IMR-90 (cell line): ENCODE results near the gene CDH13. TPM values are rescaled to one million over a fixed set of nuclear protein-coding genes. Genes with fewer than 3 reads are reported as not detected.

ENCODE experiments used
- ATAC-seq: fragments of 200-7000 bp; cut with Tn5 transposase; 2 replicates; pipeline ENCODE4 v1.9.1; 2020; ENCODE audit warnings: low read depth, mild to moderate bottlenecking, moderate library complexity
- BruUV-seq: library from RNA; stranded (reverse); fragments of 400-500 nt; replicated peaks from 2 replicates; lab custom pipeline; 2021; lab: Mats Ljungman, UMichigan
- CTCF ChIA-PET: fragments of 300-600 bp; formaldehyde crosslinking; extraction: SDS; loops from one replicate; lab custom pipeline; 2021; ENCODE audit warnings: antibody characterized with exemption; lab: Yijun Ruan, JAX
- POLR2A ChIA-PET: fragments of 300-600 bp; sonication (Branson Sonifier 250); formaldehyde crosslinking; loops from one replicate; lab custom pipeline; 2022; ENCODE audit warnings: antibody characterized with exemption; ENCODE audit not compliant: unreplicated experiment; lab: Charles Lee
- DNase-seq: peaks from one replicate; pipeline ENCODE4 v3.0.0; 2013
- H2AFZ ChIP-seq: replicated peaks from 2 replicates; pipeline ENCODE3; 2013; ENCODE audit warnings: low read length, mild to moderate bottlenecking; ENCODE audit not compliant: poor library complexity
- H2AK5ac ChIP-seq: 2 replicates; pipeline ENCODE4 v1.6.1; 2013; ENCODE audit warnings: low read depth, low read length, inconsistent platforms
- H2AK9ac ChIP-seq: replicated peaks from 2 replicates; pipeline ENCODE3; 2013; ENCODE audit warnings: mild to moderate bottlenecking, low read depth, low read length, moderate library complexity; ENCODE audit not compliant: poor library complexity
- H2BK120ac ChIP-seq: 2 replicates; pipeline ENCODE4 v1.6.1; 2013; ENCODE audit warnings: low read depth, low read length, inconsistent platforms
- H2BK15ac ChIP-seq: 3 replicates; pipeline ENCODE4 v1.6.1; 2013; ENCODE audit warnings: low read depth, low read length, inconsistent platforms
- H2BK20ac ChIP-seq: 2 replicates; pipeline ENCODE4 v1.6.1; 2013; ENCODE audit warnings: low read depth, mild to moderate bottlenecking, inconsistent platforms, low read length, moderate library complexity
- H2BK5ac ChIP-seq: 2 replicates; pipeline ENCODE4 v1.6.1; 2013; ENCODE audit warnings: mild to moderate bottlenecking, low read depth, low read length, inconsistent platforms; ENCODE audit not compliant: poor library complexity, severe bottlenecking
- H3K14ac ChIP-seq: replicated peaks from 2 replicates; pipeline ENCODE4 v1.6.1; 2013; ENCODE audit warnings: low read depth, low read length, inconsistent platforms
- H3K18ac ChIP-seq: 2 replicates; pipeline ENCODE4 v1.6.1; 2013; ENCODE audit warnings: low read depth, low read length, control low read depth
- H3K23ac ChIP-seq: 2 replicates; pipeline ENCODE4 v1.6.1; 2013; ENCODE audit warnings: low read depth, low read length, inconsistent platforms
- H3K27ac ChIP-seq: 2 replicates; pipeline ENCODE4 v1.5.1; 2013; ENCODE audit warnings: mild to moderate bottlenecking, control low read depth, low read length; ENCODE audit not compliant: insufficient read depth
- H3K27me3 ChIP-seq: 2 replicates; pipeline ENCODE4 v1.6.1; 2013; ENCODE audit warnings: low read length; ENCODE audit not compliant: control insufficient read depth, insufficient read depth
- H3K36me3 ChIP-seq: 2 replicates; pipeline ENCODE4 v1.6.1; 2013; ENCODE audit warnings: low read length, mixed read lengths; ENCODE audit not compliant: control insufficient read depth, insufficient read depth
- H3K4ac ChIP-seq: 2 replicates; pipeline ENCODE4 v1.6.1; 2013; ENCODE audit warnings: low read depth, low read length, inconsistent platforms
- H3K4me1 ChIP-seq: 2 replicates; pipeline ENCODE4 v1.6.1; 2013; ENCODE audit warnings: low read length, mixed read lengths; ENCODE audit not compliant: control insufficient read depth, insufficient read depth
- H3K4me2 ChIP-seq: 2 replicates; pipeline ENCODE4 v1.6.1; 2013; ENCODE audit warnings: low read depth, mild to moderate bottlenecking, control low read depth, low read length, moderate library complexity
- H3K4me3 ChIP-seq: 2 replicates; pipeline ENCODE4 v1.5.1; 2013; ENCODE audit warnings: low read depth, mild to moderate bottlenecking, control low read depth, low read length, moderate library complexity; ENCODE audit not compliant: insufficient read depth
- H3K56ac ChIP-seq: 2 replicates; pipeline ENCODE4 v1.6.1; 2013; ENCODE audit warnings: low read length, inconsistent platforms; ENCODE audit not compliant: insufficient read depth; ENCODE audit errors: extremely low read depth
- H3K79me1 ChIP-seq, 2 experiments: 2 replicates each; pipeline ENCODE4 v1.6.1; 2013; ENCODE audit warnings: low read length in 2 of 2, inconsistent platforms in 1 of 2, low read depth in 1 of 2
- H3K9ac ChIP-seq: 2 replicates; pipeline ENCODE4 v1.6.1; 2013; ENCODE audit warnings: low read depth, low read length, control low read depth
- H3K9me1 ChIP-seq: 2 replicates; pipeline ENCODE4 v1.6.1; 2013; ENCODE audit warnings: low read length, inconsistent platforms; ENCODE audit not compliant: insufficient read depth
- H3K9me3 ChIP-seq: 2 replicates; pipeline ENCODE4 v1.6.1; 2013; ENCODE audit warnings: low read length; ENCODE audit not compliant: control insufficient read depth, insufficient read depth
- H4K20me1 ChIP-seq: 2 replicates; pipeline ENCODE4 v1.6.1; 2013; ENCODE audit warnings: low read length, inconsistent platforms; ENCODE audit not compliant: insufficient read depth
- H4K5ac ChIP-seq: 2 replicates; pipeline ENCODE4 v1.6.1; 2013; ENCODE audit warnings: mild to moderate bottlenecking, low read depth, low read length, control low read depth
- H4K8ac ChIP-seq, 2 experiments: 2 replicates each; pipeline ENCODE4 v1.6.1; 2013; ENCODE audit warnings: low read depth in 2 of 2, low read length in 2 of 2, control low read depth in 1 of 2, inconsistent platforms in 1 of 2
- H4K91ac ChIP-seq: 2 replicates; pipeline ENCODE4 v1.6.1; 2013; ENCODE audit warnings: low read depth, low read length, inconsistent platforms; ENCODE audit not compliant: insufficient read depth
- BHLHE40 ChIP-seq: fragments of 150-350 bp; IDR thresholded peaks from 2 replicates; pipeline ENCODE4 v1.6.1; 2016; ENCODE audit warnings: mild to moderate bottlenecking, low read depth, low read length
- CHD1 ChIP-seq: IDR thresholded peaks from 2 replicates; pipeline ENCODE4 v1.6.1; 2012; ENCODE audit warnings: low read depth, low read length, improper control_type of control experiment
- MAFK ChIP-seq: IDR thresholded peaks from 2 replicates; pipeline ENCODE4 v1.6.1; 2012; ENCODE audit warnings: low read depth, low read length, improper control_type of control experiment
- MAZ ChIP-seq: IDR thresholded peaks from 2 replicates; pipeline ENCODE4 v1.6.1; 2012; ENCODE audit warnings: low read depth, mild to moderate bottlenecking, low read length, improper control_type of control experiment, moderate library complexity, borderline replicate concordance
- MXI1 ChIP-seq: IDR thresholded peaks from 2 replicates; pipeline ENCODE4 v1.6.1; 2012; ENCODE audit warnings: low read depth, mild to moderate bottlenecking, low read length, moderate library complexity, borderline replicate concordance
- POLR2A ChIP-seq: IDR thresholded peaks from 2 replicates; pipeline ENCODE4 v1.6.1; 2012; ENCODE audit warnings: mild to moderate bottlenecking, low read depth, low read length
- RAD21 ChIP-seq: IDR thresholded peaks from 2 replicates; pipeline ENCODE4 v1.6.1; 2012; ENCODE audit warnings: low read length, improper control_type of control experiment
- RCOR1 ChIP-seq: IDR thresholded peaks from 2 replicates; pipeline ENCODE4 v1.6.1; 2012; ENCODE audit warnings: mild to moderate bottlenecking, low read length, improper control_type of control experiment; ENCODE audit not compliant: insufficient replicate concordance
- RFX5 ChIP-seq: IDR thresholded peaks from 2 replicates; pipeline ENCODE4 v1.8.0; 2012; ENCODE audit warnings: low read depth, mild to moderate bottlenecking, low read length, moderate library complexity
- SMC3 ChIP-seq: fragments of 150-350 bp; IDR thresholded peaks from 2 replicates; pipeline ENCODE4 v1.6.1; 2016; ENCODE audit warnings: low read depth, mild to moderate bottlenecking, antibody characterized with exemption, low read length, moderate library complexity
- WGBS, 2 experiments: methylation state at CpG; one replicate each; pipeline versions ENCODE4 v1.1.5 to v1.1.7; 2013; ENCODE audit warnings: missing lambda C conversion rate in 2 of 2; ENCODE audit not compliant: insufficient read length in 1 of 2; ENCODE audit errors: extremely low coverage in 2 of 2; 5-methylcytosine and 5-hydroxymethylcytosine counted together
- dilution Hi-C: fragments of 300-500 bp; cut with HindIII; formaldehyde crosslinking; loops from one replicate; pipeline ENCODE4 v1.14.3; 2018; ENCODE audit warnings: low sequenced_read_pairs; ENCODE audit not compliant: unreplicated experiment
- in situ Hi-C: fragments of 300-500 bp; cut with MboI; formaldehyde crosslinking; loops from 3 replicates; pipeline ENCODE4 v1.14.3; 2019; ENCODE audit warnings: low sequenced_read_pairs, inconsistent platforms, mixed read lengths
- intact Hi-C: fragments of 100-400 bp; cut with micrococcal nuclease; formaldehyde crosslinking; loops from 2 replicates; pipeline ENCODE4 v1.10.0; 2022
- polyA plus RNA-seq, 3 experiments: library from polyadenylated mRNA; depleted of rRNA; stranded (reverse); fragments of >200 nt; gene quantifications; 2 replicates each; pipeline ENCODE4 v1.2.3, GENCODE V29; 2012; ENCODE audit warnings: low replicate concordance in 1 of 3
- total RNA-seq: library from RNA; depleted of rRNA; stranded (reverse); fragments of >200 nt; gene quantifications from 2 replicates; pipeline ENCODE4 v1.2.3, GENCODE V29; 2012
- TF ChIP-seq, protein P1 (sequence below): fragments of 150-350 bp; IDR thresholded peaks from 2 replicates; pipeline ENCODE4 v1.6.1; 2016; ENCODE audit warnings: low read depth, mild to moderate bottlenecking, low read length, moderate library complexity, borderline replicate concordance
- TF ChIP-seq, protein P2 (sequence below): fragments of 150-350 bp; IDR thresholded peaks from 2 replicates; pipeline ENCODE4 v1.6.1; 2017; ENCODE audit warnings: mild to moderate bottlenecking, antibody characterized with exemption, low read length, low read depth

Gene CDH13
- total and polyA plus RNA-seq, 2 of the 4 experiments (the other 2 are of a cell fraction), result 61.6 to 74.7 TPM

DNA sequence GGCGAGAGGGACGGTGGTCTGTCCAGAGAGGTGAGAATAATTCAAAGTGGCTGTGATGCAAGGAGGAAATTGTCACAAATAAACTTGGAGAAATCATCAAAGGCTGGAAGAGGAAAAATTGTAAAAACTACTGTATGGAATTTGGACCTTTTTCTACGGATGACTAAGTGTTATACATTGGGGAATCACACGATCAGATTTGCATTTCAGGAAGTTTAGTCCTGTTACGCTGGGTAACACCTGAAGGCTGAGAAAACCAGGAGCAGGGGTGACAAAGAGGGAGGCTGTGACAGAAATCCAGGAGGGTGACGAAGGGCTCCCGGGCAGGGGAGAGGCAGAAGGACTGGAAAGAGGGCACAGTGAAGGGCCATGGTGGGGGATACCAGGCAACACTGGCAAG is 511.7 kb downstream of the CDH13 start:
- no peak overlapping the region for H3K9ac ChIP-seq
- no peak for DNase-seq
- H3K27ac ChIP-seq, result no peak overlapping the region
- H3K4me2 ChIP-seq, result no peak overlapping the region
- H2BK20ac ChIP-seq, result no peak overlapping the region
- 0 out of 2 replicates have a peak overlapping the region, but pooled peaks have one; percentile 34 for H3K23ac ChIP-seq
- peak overlapping the region; percentile 30; the same call in 1 of the 2 replicates for H3K4ac ChIP-seq
- peaks cover 6% of the 10 kb centered on the region; the same call in 1 of the 2 replicates for H3K9me1 ChIP-seq
- no peak overlapping the region for H2AFZ ChIP-seq
- intact Hi-C loops, result loop anchor here (10.0 kb wide), 2 partner anchors 216 to 504 kb away; no protein-coding TSS in a partner anchor
- no peak overlapping the region for H4K5ac ChIP-seq
- no peak overlapping the region for H3K56ac ChIP-seq
- H3K79me1 ChIP-seq, result no peaks in the 10 kb centered on the region
- POLR2A ChIA-PET, result no interaction called here
- H3K14ac ChIP-seq, result no peak overlapping the region
- H3K27me3 ChIP-seq, result no peaks in the 10 kb centered on the region
- H3K4me3 ChIP-seq, result no peak overlapping the region
- ATAC-seq, result no peak
- dilution Hi-C loops, result no loop called here
- peak overlapping the region; percentile 38; the same call in 1 of the 2 replicates for H2AK5ac ChIP-seq
- H3K18ac ChIP-seq, result no peak overlapping the region; the same call in 1 of the 2 replicates
- no TSS peak for BruUV-seq
- H2BK5ac ChIP-seq, result no peak overlapping the region
- in situ Hi-C loops, result no loop called here
- H3K9me3 ChIP-seq, result no peaks in the 10 kb centered on the region
- no peak overlapping the region for H2BK120ac ChIP-seq
- H4K91ac ChIP-seq, result peak overlapping the region; percentile 10; the same call in 1 of the 2 replicates
- WGBS, 2 experiments, result 92% methylated on average over 2 of the region's 7 CpGs; no CpG with 5 or more reads in 1 of the 2 experiments
- no peak overlapping the region for H2BK15ac ChIP-seq
- peaks cover 11% of the 10 kb centered on the region; the same call in 1 of the 2 replicates for H4K20me1 ChIP-seq
- no peak for TF ChIP-seq RCOR1
- no peak for TF ChIP-seq MAZ
- no peak for TF ChIP-seq MAFK
- TF ChIP-seq BHLHE40, result no peak
- TF ChIP-seq RFX5, result no peak
- no peak for TF ChIP-seq CHD1
- no peak for TF ChIP-seq POLR2A
- no peak for TF ChIP-seq SMC3
- no peak for TF ChIP-seq RAD21
- TF ChIP-seq, protein P1, sequence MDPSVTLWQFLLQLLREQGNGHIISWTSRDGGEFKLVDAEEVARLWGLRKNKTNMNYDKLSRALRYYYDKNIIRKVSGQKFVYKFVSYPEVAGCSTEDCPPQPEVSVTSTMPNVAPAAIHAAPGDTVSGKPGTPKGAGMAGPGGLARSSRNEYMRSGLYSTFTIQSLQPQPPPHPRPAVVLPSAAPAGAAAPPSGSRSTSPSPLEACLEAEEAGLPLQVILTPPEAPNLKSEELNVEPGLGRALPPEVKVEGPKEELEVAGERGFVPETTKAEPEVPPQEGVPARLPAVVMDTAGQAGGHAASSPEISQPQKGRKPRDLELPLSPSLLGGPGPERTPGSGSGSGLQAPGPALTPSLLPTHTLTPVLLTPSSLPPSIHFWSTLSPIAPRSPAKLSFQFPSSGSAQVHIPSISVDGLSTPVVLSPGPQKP, result no peak
- TF ChIP-seq MXI1, result no peak
- TF ChIP-seq, protein P2, sequence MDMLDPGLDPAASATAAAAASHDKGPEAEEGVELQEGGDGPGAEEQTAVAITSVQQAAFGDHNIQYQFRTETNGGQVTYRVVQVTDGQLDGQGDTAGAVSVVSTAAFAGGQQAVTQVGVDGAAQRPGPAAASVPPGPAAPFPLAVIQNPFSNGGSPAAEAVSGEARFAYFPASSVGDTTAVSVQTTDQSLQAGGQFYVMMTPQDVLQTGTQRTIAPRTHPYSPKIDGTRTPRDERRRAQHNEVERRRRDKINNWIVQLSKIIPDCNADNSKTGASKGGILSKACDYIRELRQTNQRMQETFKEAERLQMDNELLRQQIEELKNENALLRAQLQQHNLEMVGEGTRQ, result no peak
- CTCF ChIA-PET, result no interaction called here
- no peaks in the 10 kb centered on the region for H3K36me3 ChIP-seq
- H3K4me1 ChIP-seq, result peaks cover 11% of the 10 kb centered on the region
- no peak overlapping the region for H2AK9ac ChIP-seq
- no peak overlapping the region for H4K8ac ChIP-seq
